B cell (primary cell): Measurements from ENCODE around the gene PCSK6. TPM values are rescaled to one million over a fixed set of nuclear protein-coding genes. Genes with fewer than 3 reads are reported as not detected.

Experiments used
- ATAC-seq: fragments of 200-7000 bp; cut with Tn5 transposase; one replicate; pipeline ENCODE4 v1.10.0; 2021; ENCODE audit warnings: low read depth, mild to moderate bottlenecking, moderate number of reproducible peaks, moderate library complexity
- CTCF ChIA-PET: fragments of 350-600 bp; sonication (Branson Sonifier 250); formaldehyde crosslinking; loops from one replicate; lab custom pipeline; 2021; ENCODE audit warnings: antibody characterized with exemption, inconsistent platforms; lab: Charles Lee
- POLR2A ChIA-PET: fragments of 350-600 bp; sonication (Branson Sonifier 250); formaldehyde crosslinking; loops from one replicate; lab custom pipeline; 2021; ENCODE audit warnings: antibody characterized with exemption; lab: Charles Lee
- DNase-seq: peaks from one replicate; pipeline ENCODE4 v3.0.0; 2013
- H2AFZ ChIP-seq: 2 replicates; pipeline ENCODE4 v1.6.1; 2012; ENCODE audit warnings: mild to moderate bottlenecking, low read depth, low read length; ENCODE audit not compliant: insufficient read depth, poor library complexity, severe bottlenecking
- H3K27ac ChIP-seq, 2 donors: 1 replicate in 1 of 2; 2 replicates in 1 of 2; pipeline ENCODE4 v1.5.1; 2012 to 2013; ENCODE audit warnings: low read length in 2 of 2, mild to moderate bottlenecking in 2 of 2, moderate library complexity in 1 of 2
- H3K27me3 ChIP-seq, 4 experiments: fragments of 200-600 bp in 1 of 4; sonication (generic) in 1 of 4; replicated peaks in 1 of 4; 1 replicate in 2 of 4; 2 replicates in 2 of 4; pipeline versions ENCODE4 v1.6.1 to v1.7.0; 2013 to 2016; ENCODE audit warnings: low read length in 3 of 4, mild to moderate bottlenecking in 2 of 4, mixed read lengths in 1 of 4, moderate library complexity in 1 of 4; ENCODE audit not compliant: insufficient read depth in 4 of 4, control insufficient read depth in 3 of 4; ENCODE audit errors: control extremely low read depth in 1 of 4
- H3K36me3 ChIP-seq, 2 experiments: replicated peaks in 1 of 2; 1 replicate in 1 of 2; 2 replicates in 1 of 2; pipeline versions ENCODE4 v1.6.1 to v1.7.1; 2013; ENCODE audit warnings: low read length in 1 of 2; ENCODE audit not compliant: insufficient read depth in 2 of 2, control insufficient read depth in 1 of 2; ENCODE audit errors: control extremely low read depth in 1 of 2, extremely low read depth in 1 of 2
- H3K4me1 ChIP-seq, 2 donors: fragments of 200-600 bp in 1 of 2; sonication (generic) in 1 of 2; 1 replicate in 1 of 2; 2 replicates in 1 of 2; pipeline versions ENCODE4 v1.5.1 to v1.6.1; 2013 to 2017; ENCODE audit warnings: low read length in 2 of 2; ENCODE audit not compliant: control insufficient read depth in 2 of 2, insufficient read depth in 2 of 2
- H3K4me2 ChIP-seq: replicated peaks from 2 replicates; pipeline ENCODE3; 2012; ENCODE audit warnings: mild to moderate bottlenecking, low read depth, low read length; ENCODE audit not compliant: poor library complexity, severe bottlenecking
- H3K4me3 ChIP-seq, 5 experiments: fragments of 200-600 bp in 1 of 5; sonication (generic) in 1 of 5; 1 replicate in 3 of 5; 2 replicates in 2 of 5; pipeline versions ENCODE4 v1.5.1 to v1.7.0; 2011 to 2016; ENCODE audit warnings: low read length in 4 of 5, mild to moderate bottlenecking in 4 of 5, low read depth in 2 of 5, control low read depth in 1 of 5, moderate library complexity in 1 of 5; ENCODE audit not compliant: insufficient read depth in 1 of 5; ENCODE audit errors: control extremely low read depth in 1 of 5, extremely low read depth in 1 of 5
- H3K79me2 ChIP-seq: fragments of 200-600 bp; sonication (generic); one replicate; pipeline ENCODE4 v1.6.0; 2016; ENCODE audit warnings: low read length; ENCODE audit not compliant: control insufficient read depth, insufficient read depth
- H3K9ac ChIP-seq: fragments of 200-600 bp; sonication (generic); 2 replicates; pipeline ENCODE4 v1.6.1; 2017; ENCODE audit warnings: mild to moderate bottlenecking, low read length, moderate library complexity
- H3K9me3 ChIP-seq, 3 donors: one replicate each; pipeline versions ENCODE4 v1.6.1 to v1.7.1; 2013; ENCODE audit warnings: low read length in 2 of 3; ENCODE audit not compliant: control insufficient read depth in 2 of 3, insufficient read depth in 1 of 3; ENCODE audit errors: control extremely low read depth in 1 of 3
- H4K20me1 ChIP-seq: 2 replicates; pipeline ENCODE4 v1.6.0; 2012; ENCODE audit warnings: mild to moderate bottlenecking, low read length; ENCODE audit not compliant: insufficient read depth, control insufficient read depth, poor library complexity, severe bottlenecking
- H3K27ac Mint-ChIP-seq: one replicate; pipeline ENCODE4 v1.8.0; 2021; ENCODE audit warnings: mixed read lengths
- H3K27me3 Mint-ChIP-seq: one replicate; pipeline ENCODE4 v1.8.0; 2021; ENCODE audit warnings: mixed read lengths
- H3K4me1 Mint-ChIP-seq: one replicate; pipeline ENCODE4 v1.8.0; 2021; ENCODE audit warnings: mixed read lengths
- H3K4me3 Mint-ChIP-seq: one replicate; pipeline ENCODE4 v1.8.0; 2021; ENCODE audit warnings: mixed read lengths
- H3K9me3 Mint-ChIP-seq: one replicate; pipeline ENCODE4 v1.8.0; 2022; ENCODE audit warnings: mixed read lengths; ENCODE audit not compliant: insufficient read depth
- CTCF ChIP-seq: fragments of 200-600 bp; IDR thresholded peaks from one replicate; pipeline ENCODE4 v1.8.0; 2022; ENCODE audit warnings: antibody characterized with exemption, mild to moderate bottlenecking
- EZH2 ChIP-seq: IDR thresholded peaks from 2 replicates; pipeline ENCODE4 v1.6.1; 2012; ENCODE audit warnings: borderline replicate concordance, low read depth, mild to moderate bottlenecking, moderate library complexity, low read length; ENCODE audit not compliant: insufficient read depth, poor library complexity, severe bottlenecking
- WGBS: methylation state at CpG from one replicate; pipeline ENCODE4 v1.1.5; 2013; ENCODE audit warnings: missing lambda C conversion rate; ENCODE audit not compliant: insufficient coverage; 5-methylcytosine and 5-hydroxymethylcytosine counted together
- intact Hi-C: fragments of 100-400 bp; cut with micrococcal nuclease; formaldehyde crosslinking; loops from one replicate; pipeline ENCODE4 v1.10.0; 2022
- polyA plus RNA-seq: library from polyadenylated mRNA; depleted of rRNA; stranded (reverse); fragments of >200 nt; gene quantifications from 2 replicates; pipeline ENCODE4 v1.2.3, GENCODE V29; 2012
- total RNA-seq, 2 donors: library from RNA; stranded (reverse); fragments of 120-200 nt in 1 of 2; gene quantifications; 1 replicate in 1 of 2; 2 replicates in 1 of 2; pipeline versions ENCODE4 v1.2.3 to v1.2.4, GENCODE V29; 2013 to 2022

PCSK6 gene
- total and polyA plus RNA-seq, 2 donors (not counting 1 experiment from before 2014, with no cell fraction given) = 0.66 to 1.6 TPM

- no peak overlapping the region for H3K9ac ChIP-seq
- intact Hi-C loops = no loop called here
- no peaks in the 10 kb centered on the region for H3K36me3 ChIP-seq
- H3K4me1 Mint-ChIP-seq = peaks cover 6% of the 10 kb centered on the region
- no peak overlapping the region for H3K4me3 ChIP-seq
- no peaks in the 10 kb centered on the region for H4K20me1 ChIP-seq
- CTCF ChIA-PET = interaction anchor here (1.0 to 1.7 kb wide), 2 partner anchors 15 to 323 kb away, joined by 4 to 7 read pairs; no protein-coding TSS in a partner anchor
- H3K79me2 ChIP-seq = no peaks in the 10 kb centered on the region
- H3K27me3 ChIP-seq = peaks cover 0 to 32% (median 11%) of the 10 kb centered on the region in 4 experiments
- H3K4me1 ChIP-seq = peaks cover 7 to 9% of the 10 kb centered on the region in 2 donors
- no peak overlapping the region for H3K4me3 Mint-ChIP-seq
- no peak for ATAC-seq
- no peaks in the 10 kb centered on the region for H3K9me3 Mint-ChIP-seq
- POLR2A ChIA-PET = no interaction called here
- WGBS = 86% methylated on average over 19 of the region's 20 CpGs
- no peak overlapping the region for H3K4me2 ChIP-seq
- peaks cover 0 to 12% (median 0%) of the 10 kb centered on the region in 3 donors for H3K9me3 ChIP-seq
- DNase-seq = no peak
- H3K27ac ChIP-seq = no peak overlapping the region
- TF ChIP-seq EZH2 = no peak
- no peak for TF ChIP-seq CTCF
- peaks cover 51% of the 10 kb centered on the region for H3K27me3 Mint-ChIP-seq
- no peak overlapping the region for H3K27ac Mint-ChIP-seq
- no peak overlapping the region for H2AFZ ChIP-seq
Observed at GRCh38 chr15:101318147-101318819, 171.2 kb downstream of the PCSK6 start.

- Mint-ChIP-seq H3K9me3 (no peaks in the 10 kb centered on the region), H3K4me1 (peaks cover 6% of the 10 kb centered on the region), H3K27ac (no peak overlapping the region), H3K4me3 (no peak overlapping the region), H3K27me3 (peaks cover 48% of the 10 kb centered on the region)
- DNase-seq = no peak
- Histone ChIP-seq H3K27ac (no peak overlapping the region), H2AFZ (no peak overlapping the region), H3K9ac (no peak overlapping the region), H3K36me3 (no peaks in the 10 kb centered on the region), H3K4me3 (no peak overlapping the region), H3K4me1 (peaks cover 7 to 9% of the 10 kb centered on the region in 2 donors), H3K9me3 (peaks cover 0 to 12% (median 0%) of the 10 kb centered on the region in 3 donors), H4K20me1 (no peaks in the 10 kb centered on the region), H3K4me2 (no peak overlapping the region), H3K79me2 (no peaks in the 10 kb centered on the region), H3K27me3 (peaks cover 0 to 32% (median 11%) of the 10 kb centered on the region in 4 experiments)
- POLR2A ChIA-PET = no interaction called here
- no peak for TF ChIP-seq EZH2
- no peak for TF ChIP-seq CTCF
- no peak for ATAC-seq
- intact Hi-C loops = no loop called here
- CTCF ChIA-PET = interaction anchor here (1.7 kb wide), 1 partner anchor 14 kb away, joined by 7 read pairs; no protein-coding TSS in a partner anchor
- 67% methylated on average over 1 of the region's 6 CpGs for WGBS
Observed at GRCh38 chr15:101317336-101317872, 172.1 kb downstream of the PCSK6 start.
